ENCODE measurements around the gene GOLGA8Q. TPM values are rescaled to one million over a fixed set of nuclear protein-coding genes. Genes with fewer than 3 reads are reported as not detected.
A peak's percentile ranks its signal among the peaks of the same experiment; 100 is the strongest.
"Not testable (repeated sequence)": the region's sequence is repeated elsewhere in the genome, so short reads cannot be mapped to it uniquely, and the experiment has no call there.

Gene GOLGA8Q
- total RNA-seq, 1 experiment from 2014 or later: not detected

DNA sequence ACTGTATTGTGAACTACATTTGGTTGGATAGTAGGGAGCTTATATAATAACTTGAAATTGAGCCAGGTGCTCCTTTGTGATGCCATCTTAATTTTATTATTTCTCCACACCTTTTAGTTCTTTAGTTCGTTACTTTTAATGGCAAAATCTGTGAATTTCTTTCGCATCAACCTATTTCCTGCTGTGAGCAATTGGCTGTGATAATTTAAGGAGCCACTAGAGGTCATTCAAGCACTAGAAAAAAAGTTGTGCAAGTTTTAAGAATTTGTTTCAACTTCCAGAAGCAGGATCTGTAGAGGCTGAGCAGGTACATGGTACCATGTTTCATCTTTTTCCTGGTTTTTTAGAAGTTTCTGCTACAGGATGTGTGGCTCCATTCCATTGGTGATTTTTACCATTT, 47.1 kb downstream of the GOLGA8Q start:
- H3K36me3 Mint-ChIP-seq; CTCF ChIA-PET; H3K27me3 Mint-ChIP-seq (ENCODE audit: low read depth); POLR2A ChIA-PET; H3K4me3 Mint-ChIP-seq; H3K4me1 Mint-ChIP-seq; H3K9me3 Mint-ChIP-seq; H3K27ac Mint-ChIP-seq; ATAC-seq; DNase-seq (ENCODE audit: low spot score): not testable (repeated sequence)

DNA sequence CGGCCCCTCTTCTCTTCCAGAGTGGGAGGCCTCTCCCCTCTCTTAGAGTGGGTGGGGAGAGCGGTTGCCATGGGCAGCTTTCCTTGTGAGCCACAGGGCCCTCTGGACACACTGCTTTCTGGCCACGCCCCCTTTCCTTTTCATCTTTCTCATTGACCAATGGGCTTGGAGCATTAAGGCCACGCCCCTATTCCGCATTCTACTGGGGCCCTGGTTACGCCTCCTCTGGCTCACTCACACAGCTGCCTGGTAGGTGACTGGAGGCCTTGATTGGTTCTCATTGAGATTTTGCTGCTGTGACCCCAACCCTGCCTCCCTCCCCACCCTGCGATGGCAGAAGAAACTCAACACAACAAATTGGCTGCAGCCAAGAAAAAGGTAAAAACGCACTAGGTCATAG, 51.9 kb downstream of the GOLGA8Q start, which contains the start of gene GOLGA8H:
Gene GOLGA8H (plus strand): TSS at position 233 of the 400 bp plus-strand sequence. CDS start 98 bp downstream, at position 331.
- H3K9me3 Mint-ChIP-seq; ATAC-seq; CTCF ChIA-PET; H3K4me1 Mint-ChIP-seq; H3K27ac Mint-ChIP-seq; H3K4me3 Mint-ChIP-seq; H3K36me3 Mint-ChIP-seq; POLR2A ChIA-PET; H3K27me3 Mint-ChIP-seq (ENCODE audit: low read depth): not testable (repeated sequence)
- DNase-seq (ENCODE audit: low spot score): peak; percentile 53

Other genes with a start within 250 kb of the GOLGA8Q start
- 6.2 to 8.7 TPM (median 8.2 TPM) in 3 replicates for gene CHRFAM7A, start 158.5 kb upstream of the GOLGA8Q start, total RNA-seq (2021)
- 0.23 to 0.50 TPM (median 0.50 TPM) in 3 replicates for gene GOLGA8R, start 137.8 kb upstream of the GOLGA8Q start, total RNA-seq (2021)
- gene GOLGA8H, start 52.0 kb downstream of the GOLGA8Q start, total RNA-seq (2021): 1.5 to 2.0 TPM (median 1.7 TPM) in 3 replicates

Data from WTC11 (cell line).